ENCODE results near the gene COL9A1. TPM values are rescaled to one million over a fixed set of nuclear protein-coding genes. Genes with fewer than 3 reads are reported as not detected.

The COL9A1 gene
- total and polyA plus RNA-seq, 9 of the 15 experiments (the other 6 are each of a cell fraction or from before 2014, with no cell fraction given) = 0.01 to 0.13 (median 0.06) TPM; not detected in 1

DNA sequence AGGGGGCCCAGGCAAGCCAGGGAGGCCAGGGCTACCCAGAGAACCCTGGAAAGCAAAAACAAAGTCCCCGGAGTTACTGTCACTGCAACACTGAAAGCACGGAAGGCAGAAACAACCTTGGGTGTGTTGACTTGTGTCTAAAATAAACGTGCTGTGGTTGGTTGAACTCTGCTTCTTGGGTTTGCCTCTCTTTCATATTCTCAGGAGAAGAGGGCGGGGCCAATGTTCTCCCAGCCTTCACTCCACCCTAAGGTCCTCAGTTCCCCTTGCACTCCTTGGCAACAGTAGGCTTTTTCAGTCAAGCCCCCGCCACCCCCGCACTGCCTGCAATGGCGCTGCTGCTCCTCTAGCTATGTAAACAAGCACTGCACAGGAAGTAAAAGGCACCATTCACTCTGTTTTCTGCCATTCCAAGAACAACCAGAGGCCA is 60.9 kb downstream of the COL9A1 start:
- Histone ChIP-seq H3K36me3 (ENCODE audit: control insufficient read depth, insufficient read depth, low read length) (no peaks in the 10 kb centered on the region), H3K9me1 (ENCODE audit: control insufficient read depth, insufficient read depth, low read length) (no peaks in the 10 kb centered on the region), H4K20me1 (replicated peaks; ENCODE audit: control insufficient read depth, insufficient read depth, low read length) (no peaks in the 10 kb centered on the region), H3K4me3 (no peak overlapping the region), H3K27me3 (ENCODE audit: control insufficient read depth in 2 of 2, insufficient read depth in 2 of 2, low read length in 2 of 2) (peaks cover 4 to 12% of the 10 kb centered on the region in 2 experiments; a peak in 4 of 5 replicates), H3K9ac (ENCODE audit: insufficient read depth in 1 of 2, low read depth in 2 of 2, low read length in 2 of 2) (no peak overlapping the region), H3K27ac (ENCODE audit: extremely low read depth, low read depth, low read length) (0 out of 3 replicates have a peak overlapping the region, but pooled peaks have one; percentile 14), H3K79me2 (ENCODE audit: control insufficient read depth, insufficient read depth, low read length) (no peaks in the 10 kb centered on the region), H3K4me1 (replicated peaks in 1 of 2; ENCODE audit: control insufficient read depth in 2 of 2, insufficient read depth in 2 of 2, low read length in 2 of 2) (no peaks in the 10 kb centered on the region; a peak in 2 of 5 replicates), H2AFZ (ENCODE audit: low read depth, low read length) (peak overlapping the region; percentile 83), H3K9me3 (replicated peaks; ENCODE audit: control insufficient read depth, insufficient read depth, low read depth, low read length) (no peaks in the 10 kb centered on the region), H3K4me2 (ENCODE audit: insufficient read depth, low read length) (peak overlapping the region; percentile 62)
- in situ Hi-C loops (cut with MboI) (no loop called here), intact Hi-C loops (cut with micrococcal nuclease) (no loop called here)
- ATAC-seq (peak; percentile 94), FAIRE-seq (peak; percentile 56), DNase-seq (ENCODE audit: extremely low read depth in 1 of 4, low spot score in 3 of 4) (peak; percentile 37 to 64 (median 50))
- 3% methylated on average over 7 of the region's 7 CpGs for WGBS (ENCODE audit: insufficient coverage, low coverage, missing lambda C conversion rate)
- ChIA-PET POLR2A (interaction anchor here (1.7 kb wide), 1 partner anchor 11 kb away, joined by 6 read pairs; no protein-coding TSS in a partner anchor), CTCF (ENCODE audit: low intra/inter-chr PET ratio) (no interaction called here)
- BruUV-seq (replicated peaks) = no TSS peak
- TF ChIP-seq, protein P1, sequence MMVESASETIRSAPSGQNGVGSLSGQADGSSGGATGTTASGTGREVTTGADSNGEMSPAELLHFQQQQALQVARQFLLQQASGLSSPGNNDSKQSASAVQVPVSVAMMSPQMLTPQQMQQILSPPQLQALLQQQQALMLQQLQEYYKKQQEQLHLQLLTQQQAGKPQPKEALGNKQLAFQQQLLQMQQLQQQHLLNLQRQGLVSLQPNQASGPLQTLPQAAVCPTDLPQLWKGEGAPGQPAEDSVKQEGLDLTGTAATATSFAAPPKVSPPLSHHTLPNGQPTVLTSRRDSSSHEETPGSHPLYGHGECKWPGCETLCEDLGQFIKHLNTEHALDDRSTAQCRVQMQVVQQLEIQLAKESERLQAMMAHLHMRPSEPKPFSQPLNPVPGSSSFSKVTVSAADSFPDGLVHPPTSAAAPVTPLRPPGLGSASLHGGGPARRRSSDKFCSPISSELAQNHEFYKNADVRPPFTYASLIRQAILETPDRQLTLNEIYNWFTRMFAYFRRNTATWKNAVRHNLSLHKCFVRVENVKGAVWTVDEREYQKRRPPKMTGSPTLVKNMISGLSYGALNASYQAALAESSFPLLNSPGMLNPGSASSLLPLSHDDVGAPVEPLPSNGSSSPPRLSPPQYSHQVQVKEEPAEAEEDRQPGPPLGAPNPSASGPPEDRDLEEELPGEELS (CRISPR knock-in tag; IDR thresholded peaks at IDR 0.05; ENCODE audit: borderline replicate concordance) = no peak
- TF ChIP-seq ZNF217 (CRISPR knock-in tag; IDR thresholded peaks at IDR 0.05) (no peak), MCM3 (IDR thresholded peaks at IDR 0.05) (no peak), ZNF41 (CRISPR knock-in tag; conservative IDR thresholded peaks at IDR 0.05) (no peak), U2AF2 (optimal IDR thresholded peaks at IDR 0.05; ENCODE audit: low read depth, low read length) (no peak), NFIX (CRISPR knock-in tag; IDR thresholded peaks at IDR 0.05; ENCODE audit: low read depth) (no peak), NR2C2 (CRISPR knock-in tag; IDR thresholded peaks at IDR 0.05) (no peak), NR2C2 (tag; IDR thresholded peaks at IDR 0.05) (no peak), ZNF24 (IDR thresholded peaks at IDR 0.05) (no peak), ZNF146 (CRISPR knock-in tag; IDR thresholded peaks at IDR 0.05; ENCODE audit: unreplicated experiment) (no peak), FIP1L1 (IDR thresholded peaks at IDR 0.05; ENCODE audit: low read depth, low read length, poor library complexity, severe bottlenecking) (no peak), DIDO1 (tag; IDR thresholded peaks at IDR 0.05; ENCODE audit: low read depth) (no peak), YY1 (IDR thresholded peaks at IDR 0.05; ENCODE audit: borderline replicate concordance in 1 of 3, control insufficient read depth in 1 of 3, extremely low read depth in 1 of 3, insufficient read depth in 3 of 3, insufficient read length in 1 of 3, insufficient replicate concordance in 2 of 3, low read depth in 1 of 3, low read length in 2 of 3) (peak in 2 of 3 experiments; percentile 49 to 87)
- TF ChIP-seq, protein P2, sequence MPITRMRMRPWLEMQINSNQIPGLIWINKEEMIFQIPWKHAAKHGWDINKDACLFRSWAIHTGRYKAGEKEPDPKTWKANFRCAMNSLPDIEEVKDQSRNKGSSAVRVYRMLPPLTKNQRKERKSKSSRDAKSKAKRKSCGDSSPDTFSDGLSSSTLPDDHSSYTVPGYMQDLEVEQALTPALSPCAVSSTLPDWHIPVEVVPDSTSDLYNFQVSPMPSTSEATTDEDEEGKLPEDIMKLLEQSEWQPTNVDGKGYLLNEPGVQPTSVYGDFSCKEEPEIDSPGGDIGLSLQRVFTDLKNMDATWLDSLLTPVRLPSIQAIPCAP (CRISPR knock-in tag; IDR thresholded peaks at IDR 0.05; ENCODE audit: borderline replicate concordance) = no peak
- TF ChIP-seq, protein P3, sequence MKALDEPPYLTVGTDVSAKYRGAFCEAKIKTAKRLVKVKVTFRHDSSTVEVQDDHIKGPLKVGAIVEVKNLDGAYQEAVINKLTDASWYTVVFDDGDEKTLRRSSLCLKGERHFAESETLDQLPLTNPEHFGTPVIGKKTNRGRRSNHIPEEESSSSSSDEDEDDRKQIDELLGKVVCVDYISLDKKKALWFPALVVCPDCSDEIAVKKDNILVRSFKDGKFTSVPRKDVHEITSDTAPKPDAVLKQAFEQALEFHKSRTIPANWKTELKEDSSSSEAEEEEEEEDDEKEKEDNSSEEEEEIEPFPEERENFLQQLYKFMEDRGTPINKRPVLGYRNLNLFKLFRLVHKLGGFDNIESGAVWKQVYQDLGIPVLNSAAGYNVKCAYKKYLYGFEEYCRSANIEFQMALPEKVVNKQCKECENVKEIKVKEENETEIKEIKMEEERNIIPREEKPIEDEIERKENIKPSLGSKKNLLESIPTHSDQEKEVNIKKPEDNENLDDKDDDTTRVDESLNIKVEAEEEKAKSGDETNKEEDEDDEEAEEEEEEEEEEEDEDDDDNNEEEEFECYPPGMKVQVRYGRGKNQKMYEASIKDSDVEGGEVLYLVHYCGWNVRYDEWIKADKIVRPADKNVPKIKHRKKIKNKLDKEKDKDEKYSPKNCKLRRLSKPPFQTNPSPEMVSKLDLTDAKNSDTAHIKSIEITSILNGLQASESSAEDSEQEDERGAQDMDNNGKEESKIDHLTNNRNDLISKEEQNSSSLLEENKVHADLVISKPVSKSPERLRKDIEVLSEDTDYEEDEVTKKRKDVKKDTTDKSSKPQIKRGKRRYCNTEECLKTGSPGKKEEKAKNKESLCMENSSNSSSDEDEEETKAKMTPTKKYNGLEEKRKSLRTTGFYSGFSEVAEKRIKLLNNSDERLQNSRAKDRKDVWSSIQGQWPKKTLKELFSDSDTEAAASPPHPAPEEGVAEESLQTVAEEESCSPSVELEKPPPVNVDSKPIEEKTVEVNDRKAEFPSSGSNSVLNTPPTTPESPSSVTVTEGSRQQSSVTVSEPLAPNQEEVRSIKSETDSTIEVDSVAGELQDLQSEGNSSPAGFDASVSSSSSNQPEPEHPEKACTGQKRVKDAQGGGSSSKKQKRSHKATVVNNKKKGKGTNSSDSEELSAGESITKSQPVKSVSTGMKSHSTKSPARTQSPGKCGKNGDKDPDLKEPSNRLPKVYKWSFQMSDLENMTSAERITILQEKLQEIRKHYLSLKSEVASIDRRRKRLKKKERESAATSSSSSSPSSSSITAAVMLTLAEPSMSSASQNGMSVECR (CRISPR knock-in tag; IDR thresholded peaks at IDR 0.05) = no peak

All from K562 (cell line).